ENCODE results near the gene CSMD2.

The CSMD2 gene

GRCh38 chr1:33764149-33764548 lies 400.9 kb downstream of the CSMD2 start:
- no peak for DNase-seq (ENCODE audit: low read depth in 4 of 4, low spot score in 1 of 4)

GRCh38 chr1:33763406-33763805 lies 401.6 kb downstream of the CSMD2 start:
- no peak for DNase-seq (ENCODE audit: low read depth in 4 of 4, low spot score in 1 of 4)

GRCh38 chr1:33762962-33763361 lies 402.1 kb downstream of the CSMD2 start:
- no peak for DNase-seq (ENCODE audit: low read depth in 4 of 4, low spot score in 1 of 4)

- no peak for DNase-seq (ENCODE audit: low read depth in 4 of 4, low spot score in 1 of 4)
Observed at GRCh38 chr1:33762109-33762830, 402.8 kb downstream of the CSMD2 start.

GRCh38 chr1:33758698-33759097 lies 406.3 kb downstream of the CSMD2 start:
- DNase-seq (ENCODE audit: low read depth in 4 of 4, low spot score in 1 of 4): no peak

GRCh38 chr1:33753087-33753856 lies 411.8 kb downstream of the CSMD2 start:
- no peak for DNase-seq (ENCODE audit: low read depth in 4 of 4, low spot score in 1 of 4)

- no peak for DNase-seq (ENCODE audit: low read depth in 4 of 4, low spot score in 1 of 4)
Observed at GRCh38 chr1:33745942-33746341, 419.1 kb downstream of the CSMD2 start.

GRCh38 chr1:33743221-33743998 lies 421.6 kb downstream of the CSMD2 start:
- no peak for DNase-seq (ENCODE audit: low read depth in 4 of 4, low spot score in 1 of 4)

- DNase-seq (ENCODE audit: low read depth in 4 of 4, low spot score in 1 of 4): no peak
Observed at GRCh38 chr1:33742663-33743062, 422.4 kb downstream of the CSMD2 start.

GRCh38 chr1:33741749-33742148 lies 423.3 kb downstream of the CSMD2 start:
- no peak for DNase-seq (ENCODE audit: low read depth in 4 of 4, low spot score in 1 of 4)

- no peak for DNase-seq (ENCODE audit: low read depth in 4 of 4, low spot score in 1 of 4)
Observed at GRCh38 chr1:33740040-33740744, 424.8 kb downstream of the CSMD2 start.

GRCh38 chr1:33738976-33739375 lies 426.1 kb downstream of the CSMD2 start:
- DNase-seq (ENCODE audit: low read depth in 4 of 4, low spot score in 1 of 4): no peak

- no peak for DNase-seq (ENCODE audit: low read depth in 4 of 4, low spot score in 1 of 4)
Observed at GRCh38 chr1:33738536-33738935, 426.5 kb downstream of the CSMD2 start.

- no peak for DNase-seq (ENCODE audit: low read depth in 4 of 4, low spot score in 1 of 4)
Observed at GRCh38 chr1:33736496-33736895, 428.5 kb downstream of the CSMD2 start.

- no peak for DNase-seq (ENCODE audit: low read depth in 4 of 4, low spot score in 1 of 4)
Observed at GRCh38 chr1:33735624-33736023, 429.4 kb downstream of the CSMD2 start.

GRCh38 chr1:33727310-33727709 lies 437.7 kb downstream of the CSMD2 start:
- DNase-seq (ENCODE audit: low read depth in 4 of 4, low spot score in 1 of 4): no peak

GRCh38 chr1:33726274-33726804 lies 438.7 kb downstream of the CSMD2 start:
- DNase-seq (ENCODE audit: low read depth in 4 of 4, low spot score in 1 of 4): no peak

- no peak for DNase-seq (ENCODE audit: low read depth in 4 of 4, low spot score in 1 of 4)
Observed at GRCh38 chr1:33725556-33726160, 439.4 kb downstream of the CSMD2 start.

GRCh38 chr1:33725037-33725436 lies 440.0 kb downstream of the CSMD2 start:
- no peak for DNase-seq (ENCODE audit: low read depth in 4 of 4, low spot score in 1 of 4)

GRCh38 chr1:33724348-33724747 lies 440.7 kb downstream of the CSMD2 start:
- DNase-seq (ENCODE audit: low read depth in 4 of 4, low spot score in 1 of 4): no peak

- no peak for DNase-seq (ENCODE audit: low read depth in 4 of 4, low spot score in 1 of 4)
Observed at GRCh38 chr1:33723251-33723650, 441.8 kb downstream of the CSMD2 start.

All from stimulated activated CD4-positive, alpha-beta T cell treated with anti-CD3 and anti-CD28 coated beads, Interleukin-1b, Interleukin-23, amount 100 ng/mL, for 24 hours (primary cell).